ENCODE results near the gene EBF3.

- no peak for TF ChIP-seq REST (IDR thresholded peaks at IDR 0.05; ENCODE audit: insufficient read depth in 1 of 2, low read depth in 2 of 2, low read length in 2 of 2)
- no peak for TF ChIP-seq SIN3A (IDR thresholded peaks at IDR 0.05; ENCODE audit: borderline replicate concordance, insufficient read depth, low read length)
- TF ChIP-seq TAF1 (IDR thresholded peaks at IDR 0.05; ENCODE audit: borderline replicate concordance, insufficient read depth, low read length) = no peak
- no peak for TF ChIP-seq POLR2AphosphoS5 (IDR thresholded peaks at IDR 0.05; ENCODE audit: low read depth, low read length)
These were observed 22.1 kb downstream of the EBF3 start for GRCh38 chr10:129942019-129942277.

Measured in PFSK-1 (cell line).